Measurements from ENCODE around the gene YEATS4. TPM values are rescaled to one million over a fixed set of nuclear protein-coding genes. Genes with fewer than 3 reads are reported as not detected.
"Not testable (repeated sequence)": the region's sequence is repeated elsewhere in the genome, so short reads cannot be mapped to it uniquely, and the experiment has no call there.

YEATS4 gene
- total RNA-seq (2022) (34.9 and 38.9 TPM in 2 replicates), Bru-seq, nascent RNA (percentile 95 among the genes with signal in this experiment), BruChase-seq, experiment 1, labeled RNA remaining after a 6-hour chase (percentile 79 among the genes with signal in this experiment), BruChase-seq, experiment 2, labeled RNA remaining after a 2-hour chase (percentile 84 among the genes with signal in this experiment)
- long read RNA-seq, transcript YEATS4-202 (5 exons, 1,100 nt) = minor isoform, 5 of 43 reads
- long read RNA-seq, transcript YEATS4-201 (7 exons, 1,434 nt) = major isoform, 30 of 43 reads
- long read RNA-seq, partial matches to known transcripts = 2 of 43 reads
- long read RNA-seq, other reads (novel, unspliced or antisense) = 6 of 43 reads

- peak; percentile 93 for DNase-seq
- H3K4me1 Mint-ChIP-seq (ENCODE audit: low read depth, unreplicated experiment) = peaks cover 33% of the 10 kb centered on the region
- CTCF ChIA-PET = no interaction called here
- peaks cover 61% of the 10 kb centered on the region for H3K36me3 Mint-ChIP-seq (ENCODE audit: insufficient read depth, unreplicated experiment)
- BruUV-seq (replicated peaks) = TSS peak; percentile 97
- H3K27me3 Mint-ChIP-seq (ENCODE audit: unreplicated experiment) = no peaks in the 10 kb centered on the region
- peak within 1 kb of the TSS; percentile 83 for H3K27ac Mint-ChIP-seq (ENCODE audit: unreplicated experiment)
- no peak for TF ChIP-seq CTCF (IDR thresholded peaks at IDR 0.05; ENCODE audit: unreplicated experiment)
- H3K4me3 Mint-ChIP-seq (ENCODE audit: low read depth, unreplicated experiment) = peak within 1 kb of the TSS; percentile 79
- H3K9me3 Mint-ChIP-seq (ENCODE audit: low read depth, unreplicated experiment) = no peaks in the 10 kb centered on the region
- intact Hi-C loops (cut with micrococcal nuclease; ENCODE audit: unreplicated experiment) = loop anchor here (2.0 kb wide), 1 partner anchor 69 kb away; no protein-coding TSS in a partner anchor
Observed at GRCh38 chr12:69359531-69360347, at the start of gene YEATS4. YEATS4 (plus strand) TSS chr12:69359743; CDS start chr12:69359973, 230 bp downstream.

- peaks cover 7% of the 10 kb centered on the region for H3K9me3 Mint-ChIP-seq (ENCODE audit: low read depth, unreplicated experiment)
- no peak overlapping the region for H3K27ac Mint-ChIP-seq (ENCODE audit: unreplicated experiment)
- H3K4me1 Mint-ChIP-seq (ENCODE audit: low read depth, unreplicated experiment) = no peaks in the 10 kb centered on the region
- BruUV-seq (replicated peaks) = no TSS peak
- TF ChIP-seq CTCF (IDR thresholded peaks at IDR 0.05; ENCODE audit: unreplicated experiment) = no peak
- DNase-seq = no peak
- H3K27me3 Mint-ChIP-seq (ENCODE audit: unreplicated experiment) = no peaks in the 10 kb centered on the region
- no peaks in the 10 kb centered on the region for H3K36me3 Mint-ChIP-seq (ENCODE audit: insufficient read depth, unreplicated experiment)
- CTCF ChIA-PET = no interaction called here
- H3K4me3 Mint-ChIP-seq (ENCODE audit: low read depth, unreplicated experiment) = no peak overlapping the region
- intact Hi-C loops (cut with micrococcal nuclease; ENCODE audit: unreplicated experiment) = no loop called here
Observed at GRCh38 chr12:69313209-69313608, 46.3 kb upstream of the YEATS4 start.

- intact Hi-C loops (cut with micrococcal nuclease; ENCODE audit: unreplicated experiment); H3K4me3 Mint-ChIP-seq (ENCODE audit: low read depth, unreplicated experiment); CTCF ChIA-PET; H3K9me3 Mint-ChIP-seq (ENCODE audit: low read depth, unreplicated experiment); H3K27ac Mint-ChIP-seq (ENCODE audit: unreplicated experiment); H3K36me3 Mint-ChIP-seq (ENCODE audit: insufficient read depth, unreplicated experiment); DNase-seq; H3K27me3 Mint-ChIP-seq (ENCODE audit: unreplicated experiment); BruUV-seq (replicated peaks): not testable (repeated sequence)
- H3K4me1 Mint-ChIP-seq (ENCODE audit: low read depth, unreplicated experiment) = peaks cover 12% of the 10 kb centered on the region
Observed at GRCh38 chr12:69316784-69317183, 42.8 kb upstream of the YEATS4 start.

GRCh38 chr12:69317233-69317632 is 42.3 kb upstream of the YEATS4 start:
- H3K27ac Mint-ChIP-seq (ENCODE audit: unreplicated experiment); H3K4me3 Mint-ChIP-seq (ENCODE audit: low read depth, unreplicated experiment); H3K9me3 Mint-ChIP-seq (ENCODE audit: low read depth, unreplicated experiment); BruUV-seq (replicated peaks); H3K27me3 Mint-ChIP-seq (ENCODE audit: unreplicated experiment); DNase-seq; CTCF ChIA-PET; H3K36me3 Mint-ChIP-seq (ENCODE audit: insufficient read depth, unreplicated experiment); intact Hi-C loops (cut with micrococcal nuclease; ENCODE audit: unreplicated experiment): not testable (repeated sequence)
- peaks cover 12% of the 10 kb centered on the region for H3K4me1 Mint-ChIP-seq (ENCODE audit: low read depth, unreplicated experiment)

GRCh38 chr12:69318225-69318624 is 41.3 kb upstream of the YEATS4 start:
- TF ChIP-seq CTCF (IDR thresholded peaks at IDR 0.05; ENCODE audit: unreplicated experiment) = no peak
- no TSS peak for BruUV-seq (replicated peaks)
- Mint-ChIP-seq H3K27ac (ENCODE audit: unreplicated experiment) (no peak overlapping the region), H3K27me3 (ENCODE audit: unreplicated experiment) (no peaks in the 10 kb centered on the region), H3K9me3 (ENCODE audit: low read depth, unreplicated experiment) (peaks cover 10% of the 10 kb centered on the region), H3K36me3 (ENCODE audit: insufficient read depth, unreplicated experiment) (no peaks in the 10 kb centered on the region), H3K4me1 (ENCODE audit: low read depth, unreplicated experiment) (peaks cover 12% of the 10 kb centered on the region), H3K4me3 (ENCODE audit: low read depth, unreplicated experiment) (no peak overlapping the region)
- intact Hi-C loops (cut with micrococcal nuclease; ENCODE audit: unreplicated experiment) = no loop called here
- no peak for DNase-seq
- CTCF ChIA-PET = no interaction called here

Measured in Calu3 (cell line).